H1 (cell line): ENCODE results near the gene SAMMSON. TPM values are rescaled to one million over a fixed set of nuclear protein-coding genes. Genes with fewer than 3 reads are reported as not detected.

Source experiments
- CTCF ChIA-PET: fragments of 300-600 bp; sonication (Branson Sonifier 250); formaldehyde crosslinking; loops from one replicate; lab custom pipeline; 2021; ENCODE audit not compliant: partially characterized antibody; lab: Charles Lee
- POLR2A ChIA-PET: fragments of 300-600 bp; sonication (Branson Sonifier 250); formaldehyde crosslinking; loops from one replicate; lab custom pipeline; 2021; ENCODE audit warnings: inconsistent platforms; ENCODE audit not compliant: partially characterized antibody; lab: Charles Lee
- DNase-seq, 2 experiments: peaks; one replicate each; pipeline versions ENCODE4 v3.0.0 to v3.0.0-alpha.2; 2010 to 2022; ENCODE audit warnings: low spot score in 2 of 2, low read depth in 1 of 2, mixed read lengths in 1 of 2
- FAIRE-seq: peaks from 2 replicates; lab custom pipeline; 2011; peaks lifted over from hg19 to GRCh38; lab: Jason Lieb, UNC
- H2AFZ ChIP-seq: 2 replicates; pipeline ENCODE4 v1.8.1; 2012; ENCODE audit warnings: low read length, inconsistent platforms
- H2AK5ac ChIP-seq: 2 replicates; pipeline ENCODE4 v1.6.1; 2013; ENCODE audit warnings: low read depth, low read length
- H2BK120ac ChIP-seq: replicated peaks from 2 replicates; pipeline ENCODE3; 2013; ENCODE audit warnings: low read depth, low read length, inconsistent platforms
- H2BK12ac ChIP-seq: 2 replicates; pipeline ENCODE4 v1.6.1; 2013; ENCODE audit warnings: low read depth, low read length
- H2BK15ac ChIP-seq: 2 replicates; pipeline ENCODE4 v1.6.1; 2013; ENCODE audit warnings: low read length
- H2BK20ac ChIP-seq: 2 replicates; pipeline ENCODE4 v1.6.1; 2013; ENCODE audit warnings: low read length
- H2BK5ac ChIP-seq: 2 replicates; pipeline ENCODE4 v1.6.1; 2013; ENCODE audit warnings: low read depth, low read length
- H3K14ac ChIP-seq: 2 replicates; pipeline ENCODE4 v1.6.1; 2013; ENCODE audit warnings: inconsistent platforms; ENCODE audit not compliant: insufficient read length
- H3K18ac ChIP-seq: 2 replicates; pipeline ENCODE4 v1.6.1; 2013; ENCODE audit warnings: low read length; ENCODE audit errors: extremely low read depth
- H3K23ac ChIP-seq: 2 replicates; pipeline ENCODE4 v1.6.1; 2013; ENCODE audit warnings: inconsistent platforms; ENCODE audit not compliant: insufficient read length
- H3K23me2 ChIP-seq: 2 replicates; pipeline ENCODE4 v1.6.1; 2013; ENCODE audit warnings: low read depth, low read length
- H3K27ac ChIP-seq: 2 replicates; pipeline ENCODE4 v1.6.1; 2011; ENCODE audit warnings: low read depth, low read length, inconsistent platforms
- H3K27me3 ChIP-seq, 4 experiments: replicated peaks in 1 of 4; 1 replicate in 1 of 4; 2 replicates in 3 of 4; pipeline versions ENCODE4 v1.6.1 to v1.8.1; 2011 to 2013; ENCODE audit warnings: low read length in 3 of 4, mild to moderate bottlenecking in 3 of 4, inconsistent platforms in 2 of 4, mixed read lengths in 2 of 4, moderate library complexity in 1 of 4; ENCODE audit not compliant: control insufficient read depth in 3 of 4, insufficient read depth in 3 of 4; ENCODE audit errors: extremely low read depth in 1 of 4
- H3K36me3 ChIP-seq, 4 experiments: 2 replicates each; pipeline versions ENCODE4 v1.6.1 to v1.8.1; 2011 to 2013; ENCODE audit warnings: mild to moderate bottlenecking in 4 of 4, low read length in 3 of 4, moderate library complexity in 2 of 4, control low read depth in 1 of 4, inconsistent platforms in 1 of 4; ENCODE audit not compliant: insufficient read depth in 4 of 4, control insufficient read depth in 2 of 4
- H3K4ac ChIP-seq: replicated peaks from 2 replicates; pipeline ENCODE3; 2013; ENCODE audit warnings: low read length, low read depth, mixed read lengths, inconsistent platforms; ENCODE audit not compliant: insufficient read length
- H3K4me1 ChIP-seq, 4 experiments: replicated peaks in 1 of 4; 1 replicate in 1 of 4; 2 replicates in 3 of 4; pipeline versions ENCODE4 v1.6.1 to v1.8.1; 2011 to 2013; ENCODE audit warnings: low read length in 3 of 4, inconsistent platforms in 2 of 4, mixed read lengths in 1 of 4; ENCODE audit not compliant: insufficient read depth in 4 of 4, control insufficient read depth in 3 of 4
- H3K4me2 ChIP-seq, 2 experiments: 2 replicates each; pipeline versions ENCODE4 v1.6.1 to v1.8.1; 2011 to 2013; ENCODE audit warnings: low read depth in 2 of 2, low read length in 2 of 2, control low read depth in 1 of 2, inconsistent platforms in 1 of 2, mild to moderate bottlenecking in 1 of 2; ENCODE audit not compliant: insufficient read depth in 1 of 2
- H3K4me3 ChIP-seq, 4 experiments: fragments of 200-600, 300-600 bp in 1 of 4; sonication (generic), shearing (Covaris generic), sonication (Bioruptor Twin) in 1 of 4; 2 replicates each; pipeline versions ENCODE4 v1.5.1 to v1.8.1; 2011 to 2016; ENCODE audit warnings: low read length in 4 of 4, low read depth in 3 of 4, control low read depth in 2 of 4, inconsistent platforms in 2 of 4, mild to moderate bottlenecking in 2 of 4, mixed read lengths in 1 of 4, moderate library complexity in 1 of 4; ENCODE audit not compliant: insufficient read depth in 2 of 4; ENCODE audit errors: extremely low read depth in 1 of 4
- H3K56ac ChIP-seq: replicated peaks from 2 replicates; pipeline ENCODE3; 2013; ENCODE audit warnings: low read depth, mild to moderate bottlenecking, mixed read lengths, low read length, inconsistent platforms; ENCODE audit not compliant: insufficient read length
- H3K79me1 ChIP-seq: 2 replicates; pipeline ENCODE4 v1.6.1; 2013; ENCODE audit warnings: low read depth, low read length, control low read depth
- H3K79me2 ChIP-seq, 2 experiments: 2 replicates each; pipeline versions ENCODE4 v1.6.1 to v1.8.1; 2012 to 2013; ENCODE audit warnings: low read length in 2 of 2, mild to moderate bottlenecking in 2 of 2, inconsistent platforms in 1 of 2; ENCODE audit not compliant: insufficient read depth in 2 of 2, control insufficient read depth in 1 of 2
- H3K9ac ChIP-seq, 4 experiments: replicated peaks in 1 of 4; 1 replicate in 1 of 4; 2 replicates in 3 of 4; pipeline versions ENCODE4 v1.6.1 to v1.8.1; 2011 to 2013; ENCODE audit warnings: low read depth in 3 of 4, low read length in 3 of 4, control low read depth in 2 of 4, mild to moderate bottlenecking in 2 of 4, moderate library complexity in 2 of 4, inconsistent platforms in 1 of 4; ENCODE audit errors: extremely low read depth in 1 of 4
- H3K9me3 ChIP-seq, 2 experiments: 2 replicates each; pipeline versions ENCODE4 v1.6.1 to v1.8.1; 2012 to 2013; ENCODE audit warnings: mild to moderate bottlenecking in 2 of 2, moderate library complexity in 2 of 2, control low read depth in 1 of 2, inconsistent platforms in 1 of 2, low read depth in 1 of 2, low read length in 1 of 2, mixed read lengths in 1 of 2; ENCODE audit not compliant: insufficient read depth in 2 of 2
- H4K20me1 ChIP-seq, 2 experiments: replicated peaks in 1 of 2; 2 replicates each; pipeline versions ENCODE3 to v1.8.1; 2011 to 2013; ENCODE audit warnings: inconsistent platforms in 2 of 2, low read length in 2 of 2, mild to moderate bottlenecking in 1 of 2; ENCODE audit not compliant: insufficient read depth in 2 of 2, control insufficient read depth in 1 of 2
- H4K5ac ChIP-seq: 2 replicates; pipeline ENCODE4 v1.6.1; 2013; ENCODE audit warnings: low read length, low read depth, mixed read lengths, inconsistent platforms; ENCODE audit not compliant: insufficient read length
- H4K8ac ChIP-seq: 2 replicates; pipeline ENCODE4 v1.8.0; 2013; ENCODE audit warnings: mild to moderate bottlenecking, moderate library complexity, low read length, inconsistent platforms; ENCODE audit not compliant: insufficient read depth; ENCODE audit errors: extremely low read depth
- H4K91ac ChIP-seq: replicated peaks from 2 replicates; pipeline ENCODE3; 2013; ENCODE audit warnings: low read length, mixed read lengths, inconsistent platforms; ENCODE audit not compliant: insufficient read length
- EP300 ChIP-seq, 2 experiments: IDR thresholded peaks; 1 replicate in 1 of 2; 2 replicates in 1 of 2; pipeline ENCODE4 v1.6.1; 2011 to 2012; ENCODE audit warnings: low read depth in 2 of 2, low read length in 2 of 2, mild to moderate bottlenecking in 2 of 2, borderline replicate concordance in 1 of 2, inconsistent platforms in 1 of 2, moderate library complexity in 1 of 2
- HDAC6 ChIP-seq: IDR thresholded peaks from one replicate; pipeline ENCODE4 v1.7.1; 2012; ENCODE audit warnings: low read depth, mild to moderate bottlenecking, inconsistent platforms, low read length, moderate library complexity
- SIX5 ChIP-seq: IDR thresholded peaks from 2 replicates; pipeline ENCODE4 v1.6.1; 2011; ENCODE audit warnings: mild to moderate bottlenecking, low read depth, low read length
- whole genome bisulfite sequencing, 2 experiments: shearing (Covaris generic) in 1 of 2; methylation state at CpG; one replicate each; pipeline versions ENCODE4 v1.1.6 to v1.1.7; 2013 to 2015; ENCODE audit warnings: low lambda C conversion rate in 2 of 2, mixed read lengths in 2 of 2, inconsistent platforms in 1 of 2, low coverage in 1 of 2, missing lambda C conversion rate in 1 of 2; ENCODE audit not compliant: insufficient replicate concordance in 2 of 2, insufficient coverage in 1 of 2, insufficient read length in 1 of 2; ENCODE audit errors: extremely low coverage in 1 of 2, missing lambda C conversion rate in 1 of 2; 5-methylcytosine and 5-hydroxymethylcytosine counted together
- polyA plus RNA-seq, 7 experiments: library from polyadenylated mRNA; depleted of rRNA in 3 of 7; stranded (reverse) in 5 of 7; unstranded in 2 of 7; fragments of >200 nt in 5 of 7; fragments of 200-250 nt in 2 of 7; gene quantifications; 1 replicate in 5 of 7; 2 replicates in 1 of 7; 4 replicates in 1 of 7; pipeline versions ENCODE4 v1.2.1 to v1.2.3, GENCODE V29; 2011 to 2013; ENCODE audit warnings: missing spikeins in 2 of 7, mixed read lengths in 2 of 7
- total RNA-seq: library from RNA; stranded (reverse); fragmentation: NEBNext Ultra II Directional; extraction: Animal tissue kit (Norgen Biotek cat#: 25700); gene quantifications from 2 replicates; pipeline ENCODE4 v1.2.1, GENCODE V29; 2021

The SAMMSON gene
- total and polyA plus RNA-seq, 2 of the 8 experiments (the other 6 are each of a cell fraction or from before 2014, with no cell fraction given): not detected

- no peak overlapping the region for H2AK5ac ChIP-seq
- no peak for TF ChIP-seq SIX5
- TF ChIP-seq HDAC6: no peak
- TF ChIP-seq EP300 (IDR thresholded peaks at IDR 0.05; ENCODE audit: borderline replicate concordance in 1 of 2, low read depth in 2 of 2, low read length in 2 of 2): no peak
- TF ChIP-seq, all 59 proteins: peak for 0
- Histone ChIP-seq H2BK12ac (no peak overlapping the region), H3K79me1 (no peaks in the 10 kb centered on the region), H2BK5ac (no peak overlapping the region), H3K9me3 (no peaks in the 10 kb centered on the region), H3K36me3 (no peaks in the 10 kb centered on the region), H4K8ac (no peak overlapping the region), H3K79me2 (no peaks in the 10 kb centered on the region), H3K56ac (no peak overlapping the region), H3K23ac (no peak overlapping the region), H3K27me3 (no peaks in the 10 kb centered on the region), H3K23me2 (no peaks in the 10 kb centered on the region), H3K14ac (no peak overlapping the region), H2AFZ (no peak overlapping the region), H3K4ac (no peak overlapping the region), H2BK15ac (no peak overlapping the region), H4K5ac (no peak overlapping the region), H3K18ac (no peak overlapping the region), H3K4me2 (no peak overlapping the region), H4K91ac (no peak overlapping the region), H3K4me3 (no peak overlapping the region), H3K9ac (no peak overlapping the region), H3K27ac (no peak overlapping the region), H2BK20ac (no peak overlapping the region), H2BK120ac (no peak overlapping the region), H4K20me1 (no peaks in the 10 kb centered on the region), H3K4me1 (peaks cover 0 to 3% (median 0%) of the 10 kb centered on the region in 4 experiments; a peak in 1 of 7 replicates)
- 67% methylated on average over 3 of the region's 3 CpGs; no CpG with 5 or more reads in 1 of the 2 experiments for WGBS, 2 experiments
- ChIA-PET CTCF (interaction anchor here (0.5 kb wide), 1 partner anchor 73 kb away, joined by 3 read pairs; no protein-coding TSS in a partner anchor), POLR2A (no interaction called here)
- FAIRE-seq: no peak
- DNase-seq: no peak
These were observed 784 bp upstream of the SAMMSON start for GRCh38 chr3:69998759-69999139.
